Measurements from ENCODE around the gene ETHE1.
"Not testable (repeated sequence)": the region's sequence is repeated elsewhere in the genome, so short reads cannot be mapped to it uniquely, and the experiment has no call there.

ETHE1 gene

DNA sequence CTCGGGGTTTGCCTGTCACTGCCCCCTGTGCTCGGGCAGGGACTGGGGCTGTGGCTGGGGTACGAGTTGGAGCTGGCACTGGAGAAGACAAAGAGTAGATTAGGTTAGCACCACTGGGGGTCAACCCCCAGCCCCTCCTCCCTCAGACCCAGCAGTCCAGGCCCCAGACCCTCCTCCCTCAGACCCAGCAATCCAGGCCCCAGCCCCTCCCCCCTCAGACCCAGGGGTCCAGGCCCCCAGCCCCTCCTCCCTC, 25.1 kb upstream of the ETHE1 start:
- DNase-seq (ENCODE audit: low read depth in 2 of 2), result no peak

DNA sequence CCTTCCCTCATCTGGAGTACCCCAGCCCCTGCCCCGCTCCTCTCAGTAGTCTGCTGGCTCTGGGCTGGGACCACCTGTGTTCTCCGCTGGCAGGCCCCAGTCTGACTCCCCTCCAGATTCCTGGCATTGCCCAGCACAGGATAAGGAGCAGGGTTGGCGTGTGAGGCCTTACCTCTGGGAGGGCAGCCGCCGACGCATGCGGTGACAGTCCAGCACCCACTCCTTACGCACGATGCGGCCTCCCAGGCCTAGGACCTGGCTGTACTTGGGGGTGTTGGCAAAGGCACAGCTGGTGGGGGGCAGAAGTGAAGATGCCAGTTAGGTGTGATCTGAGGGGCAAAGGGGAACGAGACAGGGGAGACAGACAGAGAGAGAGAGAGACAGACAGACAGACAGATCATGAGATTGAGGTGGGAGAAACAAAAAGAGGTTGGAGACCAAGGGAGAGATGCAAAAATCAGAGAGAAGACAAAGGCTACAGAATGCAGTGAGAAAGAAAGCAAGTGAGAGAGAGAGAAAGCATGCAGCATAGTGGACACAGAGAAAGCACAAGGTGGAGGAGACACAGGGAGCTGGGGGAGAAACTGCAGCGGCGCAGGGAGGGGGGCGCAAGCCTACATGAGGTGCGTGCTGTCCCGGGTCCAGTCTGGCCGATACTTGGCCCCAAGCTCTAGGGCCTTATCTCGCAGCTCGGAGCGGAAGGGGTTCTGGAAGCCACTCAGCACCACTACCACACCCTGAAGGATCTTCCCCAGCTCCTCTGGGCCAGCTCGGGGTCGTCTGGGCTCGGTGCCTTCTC, 24.6 kb upstream of the ETHE1 start:
- no peak for DNase-seq (ENCODE audit: low read depth in 2 of 2)

DNA sequence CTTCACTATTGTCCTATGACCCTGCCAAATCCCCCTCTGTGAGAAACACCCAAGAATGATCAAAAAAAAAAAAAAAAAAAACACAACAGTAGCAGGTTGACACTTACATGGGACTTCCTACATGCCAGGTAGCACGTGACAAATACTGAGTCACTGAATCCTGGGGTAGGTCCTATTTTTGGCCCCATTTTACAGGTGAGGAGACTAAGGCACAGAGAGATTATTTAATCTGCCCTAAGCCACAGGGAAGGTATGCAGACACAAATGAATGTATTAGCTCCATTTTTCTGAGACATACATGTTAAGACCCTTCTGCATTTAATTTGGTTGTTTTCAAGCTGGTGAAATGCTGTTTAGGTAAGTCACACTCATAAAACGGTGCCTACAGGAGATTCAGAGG, 21.7 kb upstream of the ETHE1 start:
- no peak for DNase-seq (ENCODE audit: low read depth in 2 of 2)

- DNase-seq (ENCODE audit: low read depth in 2 of 2), result not testable (repeated sequence)
These were observed 20.9 kb upstream of the ETHE1 start for GRCh38 chr19:43547926-43548325.

GRCh38 chr19:43546581-43546980, 19.6 kb upstream of the ETHE1 start:
- DNase-seq (ENCODE audit: low read depth in 2 of 2), result no peak

DNA sequence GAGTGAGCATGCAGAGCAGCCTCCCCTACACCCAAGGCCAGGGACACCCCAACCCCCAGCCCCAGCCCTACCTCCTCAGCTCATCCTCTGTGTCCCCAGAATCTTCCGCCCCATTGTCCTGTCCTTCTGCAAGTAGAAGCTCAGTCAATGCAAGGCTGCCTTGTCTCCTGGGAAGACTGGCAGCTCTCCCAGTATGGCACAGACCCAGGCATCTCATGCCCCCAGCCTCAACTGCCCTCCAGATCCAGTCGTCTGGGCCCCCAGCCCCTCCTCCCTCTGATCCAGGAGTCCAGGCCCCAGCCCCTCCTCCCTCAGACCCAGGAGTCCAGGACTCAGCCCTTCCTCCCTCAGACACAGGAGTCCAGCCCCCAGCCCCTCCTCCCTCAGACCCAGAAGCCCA, 19.0 kb upstream of the ETHE1 start:
- DNase-seq (ENCODE audit: low read depth in 2 of 2), result no peak

DNA sequence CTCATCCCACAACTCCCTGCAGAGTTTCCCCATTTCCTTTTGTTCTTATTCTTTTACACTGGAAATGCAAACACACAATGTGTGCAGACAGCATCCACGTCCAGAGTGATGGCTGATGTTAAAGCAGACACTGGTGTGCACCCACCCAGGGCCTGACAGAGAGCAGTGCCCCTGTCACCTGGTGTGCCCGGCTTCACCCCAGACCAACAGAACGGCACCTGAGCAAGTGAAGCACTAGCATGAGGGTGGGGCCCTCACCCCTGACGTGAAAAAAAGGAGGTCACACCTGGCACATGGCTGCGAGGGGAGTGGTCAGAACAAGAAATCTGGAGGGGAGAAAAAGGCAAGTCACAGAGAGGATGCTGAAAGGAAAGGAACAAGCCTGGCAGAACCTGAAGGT, 18.3 kb upstream of the ETHE1 start:
- DNase-seq (ENCODE audit: low read depth in 2 of 2), result no peak

DNA sequence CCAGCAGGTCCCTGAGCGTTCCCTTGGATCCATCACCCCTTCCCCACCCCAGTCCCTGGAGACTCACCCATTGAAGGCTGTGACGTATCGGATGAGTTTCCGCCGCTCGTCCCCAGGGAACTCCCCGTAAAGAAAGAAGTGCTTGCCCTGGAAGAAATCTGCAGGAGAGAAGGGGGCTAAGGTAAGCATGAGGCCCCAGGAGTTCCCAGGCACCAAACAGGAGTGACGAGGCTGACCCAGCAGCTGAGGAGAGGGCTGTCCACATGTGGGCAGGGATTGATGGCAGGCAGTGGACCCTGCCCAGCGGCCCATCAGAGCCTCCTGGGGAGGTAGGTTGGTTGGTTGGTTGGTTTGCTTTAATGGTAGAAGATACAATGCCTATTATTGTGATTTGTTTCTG, 17.1 kb upstream of the ETHE1 start:
- DNase-seq (ENCODE audit: low read depth in 2 of 2), result no peak

DNA sequence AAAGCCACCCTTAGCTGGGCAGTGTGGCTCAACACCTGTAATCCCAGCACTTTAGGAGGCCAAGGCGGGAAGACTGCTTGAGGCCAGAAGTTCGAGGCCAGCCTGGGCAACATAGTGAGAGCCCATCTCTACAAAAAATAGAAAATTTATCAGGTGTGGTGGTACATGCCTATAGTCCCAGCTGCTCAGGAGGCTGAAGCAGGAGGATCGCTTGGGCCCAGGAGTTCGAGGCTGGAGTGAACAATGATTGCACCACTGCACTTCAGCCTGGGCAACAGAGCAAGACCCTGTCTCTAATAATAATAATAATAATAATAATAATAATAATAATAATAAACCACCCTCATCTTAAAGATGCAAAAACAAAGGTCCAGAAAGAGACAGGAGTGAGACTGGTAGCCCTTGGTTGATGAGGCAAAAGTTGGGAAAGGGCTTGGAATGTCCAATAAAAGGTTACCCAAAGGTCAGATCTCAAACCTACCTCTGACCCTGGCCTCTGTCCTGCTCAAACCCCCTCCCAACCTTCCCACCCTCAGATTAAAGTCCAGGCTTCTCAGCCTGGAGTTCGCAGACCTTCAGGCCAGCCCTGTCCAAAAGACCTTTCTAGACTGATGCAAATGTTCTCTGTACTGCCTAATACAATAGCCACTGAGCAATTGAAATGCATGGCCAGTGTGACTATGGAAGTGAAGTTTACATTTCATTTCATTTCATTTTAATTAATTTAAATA, 15.1 kb upstream of the ETHE1 start:
- DNase-seq (ENCODE audit: low read depth in 2 of 2), result no peak

- DNase-seq (ENCODE audit: low read depth in 2 of 2), result no peak
These were observed 13.4 kb upstream of the ETHE1 start for GRCh38 chr19:43540381-43540780.

GRCh38 chr19:43538922-43539321, 11.9 kb upstream of the ETHE1 start:
- no peak for DNase-seq (ENCODE audit: low read depth in 2 of 2)

GRCh38 chr19:43534816-43535761, 8.1 kb upstream of the ETHE1 start:
- no peak for DNase-seq (ENCODE audit: low read depth in 2 of 2)

DNA sequence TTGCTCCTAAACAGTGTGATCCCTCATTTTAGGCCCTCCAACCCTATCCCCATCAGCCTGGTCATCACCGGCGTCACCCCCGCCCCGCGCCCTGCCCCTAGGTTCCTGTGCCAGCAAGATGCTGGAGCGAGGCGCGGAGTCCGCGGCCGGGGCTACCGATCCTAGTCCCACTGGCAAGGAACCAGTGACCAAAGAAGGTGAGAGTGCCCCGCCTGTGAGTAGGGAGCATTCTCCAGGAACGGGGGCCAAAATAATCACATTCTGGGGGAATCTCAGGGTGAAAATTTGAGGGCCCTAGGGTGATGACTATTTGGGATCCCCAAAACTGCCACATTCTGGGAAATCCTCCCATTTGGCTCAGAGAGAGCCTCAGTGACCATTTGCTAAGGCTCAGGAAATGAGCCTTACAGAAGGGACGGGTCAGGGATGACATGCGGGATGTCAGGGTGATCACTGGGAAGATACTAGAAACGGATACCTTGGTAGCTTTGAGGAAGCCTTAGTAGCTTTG, 7.4 kb upstream of the ETHE1 start:
- DNase-seq (ENCODE audit: low read depth in 2 of 2), result no peak

GRCh38 chr19:43533546-43534304, 6.7 kb upstream of the ETHE1 start:
- DNase-seq (ENCODE audit: low read depth in 2 of 2), result peak; percentile 98

GRCh38 chr19:43532962-43533545, 6.1 kb upstream of the ETHE1 start, which contains the start of gene ZNF575:
TSS of gene ZNF575 (plus strand) at chr19:43533188. CDS start at chr19:43534423, 1,235 bp downstream.
- DNase-seq (ENCODE audit: low read depth in 2 of 2), result peak; percentile 86 to 89

DNA sequence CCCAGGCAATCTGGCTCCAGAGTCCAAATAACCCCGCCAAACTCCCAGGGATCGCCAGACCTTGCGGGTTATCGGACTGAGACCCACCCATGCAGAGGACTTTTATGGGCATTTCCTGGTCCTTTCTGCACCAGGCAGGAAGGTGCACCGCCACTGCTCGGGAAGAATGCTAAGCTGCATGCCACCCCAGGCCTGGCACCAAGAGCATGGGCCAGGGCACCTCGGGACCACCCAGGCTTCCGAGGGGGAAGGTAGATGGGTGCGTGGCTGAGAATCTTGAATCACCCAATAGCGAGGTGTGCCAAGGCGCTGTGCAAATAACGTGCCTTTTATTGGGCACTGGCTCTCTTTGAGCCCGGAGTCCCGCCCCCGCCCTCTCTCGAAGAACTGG, 5.6 kb upstream of the ETHE1 start:
- DNase-seq (ENCODE audit: low read depth in 2 of 2), result no peak

DNA sequence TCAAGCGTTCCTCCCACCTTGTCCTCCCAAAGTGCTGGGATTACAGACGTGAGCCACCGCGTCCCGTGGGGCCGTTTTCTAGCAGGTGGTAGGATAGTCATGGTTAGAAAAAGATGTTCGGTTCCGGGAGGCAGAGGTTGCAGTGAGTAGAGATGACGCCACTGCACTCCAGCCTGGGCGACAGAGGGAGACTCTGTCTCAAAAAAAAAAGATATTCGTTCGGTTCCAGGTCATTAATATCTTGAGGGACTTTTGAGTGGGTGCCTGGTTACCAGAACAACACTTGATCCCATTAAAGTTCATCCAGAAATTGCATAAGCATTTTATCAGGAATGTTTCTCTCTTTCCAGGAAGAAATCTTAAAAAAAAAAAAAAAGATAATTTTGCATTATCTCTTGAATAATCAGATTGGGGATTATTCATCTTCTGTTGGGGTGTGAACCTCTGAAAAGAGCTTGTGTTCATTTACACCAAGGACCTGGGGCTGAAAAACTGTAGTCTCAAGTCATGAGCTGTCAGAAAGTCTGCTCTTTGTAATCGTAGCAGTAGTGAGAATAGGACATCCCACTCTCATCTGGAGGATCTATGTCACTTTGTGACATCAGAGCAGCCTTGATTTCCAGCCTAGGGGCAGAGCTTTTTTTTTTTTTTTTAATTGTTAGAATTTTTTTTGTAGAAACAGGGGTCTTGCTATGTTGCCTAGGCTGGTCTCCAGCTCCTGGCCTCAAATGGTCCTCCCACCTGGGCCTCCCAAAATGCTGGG, 1.0 kb upstream of the ETHE1 start:
- DNase-seq (ENCODE audit: low read depth in 2 of 2), result no peak

DNA sequence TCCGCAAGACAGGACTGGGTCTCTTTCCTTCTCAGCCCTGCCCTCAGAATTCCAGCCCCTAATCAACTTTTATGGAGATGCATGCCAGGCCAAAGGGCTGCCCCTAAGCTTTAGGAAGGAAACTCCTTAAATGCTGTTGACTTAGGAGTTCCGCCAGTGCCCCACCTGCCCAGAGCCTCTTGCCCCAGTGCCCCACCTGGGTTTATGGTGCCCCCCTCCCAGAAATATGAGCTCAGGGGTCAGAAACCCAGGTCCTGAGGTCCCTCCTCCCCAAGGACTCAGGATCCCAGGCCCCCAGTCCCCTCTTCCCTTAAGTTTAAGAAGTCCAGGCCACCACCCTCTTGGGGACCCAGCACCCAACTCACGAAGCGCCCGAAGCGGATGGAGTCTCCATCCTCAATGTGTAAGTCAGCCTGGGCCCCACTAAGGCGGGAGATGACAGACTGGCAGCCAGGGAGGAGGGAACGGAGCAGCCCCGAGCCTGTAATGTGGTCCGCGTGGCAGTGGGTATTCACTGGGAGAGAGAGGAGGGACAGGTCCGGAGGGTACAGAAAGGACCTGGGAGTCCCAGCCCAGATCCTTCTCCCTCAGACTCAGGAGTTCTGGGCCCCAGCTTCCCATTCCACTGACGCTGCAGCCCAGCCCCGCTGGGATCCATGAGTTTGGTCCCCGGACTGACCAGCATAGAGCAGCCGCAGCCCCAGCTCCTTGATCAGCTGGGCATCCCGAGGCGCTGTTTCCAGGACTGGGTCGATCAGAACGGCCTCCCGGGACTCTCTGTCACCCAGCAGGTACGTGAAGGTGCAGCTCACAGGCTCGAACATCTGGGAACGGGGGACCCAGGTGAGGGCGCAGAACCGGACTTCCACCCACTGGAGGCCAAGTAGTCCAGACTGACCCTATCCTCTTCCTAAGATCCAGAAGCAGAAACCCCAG, 897 bp downstream of the ETHE1 start:
- DNase-seq (ENCODE audit: low read depth in 2 of 2), result no peak
